BJ (cell line): ENCODE data around the gene IL1RAP. TPM values are rescaled to one million over a fixed set of nuclear protein-coding genes. Genes with fewer than 3 reads are reported as not detected.
"Not testable (repeated sequence)": the region's sequence is repeated elsewhere in the genome, so short reads cannot be mapped to it uniquely, and the experiment has no call there.

Source experiments
- CTCF ChIA-PET: fragments of 350-600 bp; formaldehyde crosslinking; extraction: SDS; loops from one replicate; lab custom pipeline; 2021; ENCODE audit warnings: antibody characterized with exemption, inconsistent platforms; lab: Yijun Ruan, JAX
- POLR2A ChIA-PET: fragments of 300-600 bp; sonication (Branson Sonifier 250); formaldehyde crosslinking; extraction: SDS; loops from one replicate; lab custom pipeline; 2021; ENCODE audit warnings: antibody characterized with exemption; lab: Charles Lee
- DNase-seq: peaks from one replicate; pipeline ENCODE4 v3.0.0-alpha.2; 2011; ENCODE audit warnings: low read depth
- H3K27me3 ChIP-seq: 2 replicates; pipeline ENCODE4 v1.6.0; 2011; ENCODE audit warnings: low read length; ENCODE audit not compliant: control insufficient read depth, insufficient read depth
- H3K36me3 ChIP-seq: 2 replicates; pipeline ENCODE4 v1.5.1; 2011; ENCODE audit warnings: low read length; ENCODE audit not compliant: control insufficient read depth, insufficient read depth
- H3K4me3 ChIP-seq: 2 replicates; pipeline ENCODE4 v1.5.1; 2011; ENCODE audit warnings: low read depth, mild to moderate bottlenecking, control low read depth, low read length
- polyA plus RNA-seq: library from polyadenylated mRNA; depleted of rRNA; stranded (reverse); fragments of >200 nt; gene quantifications from 2 replicates; pipeline ENCODE4 v1.2.3, GENCODE V29; 2011
- TF ChIP-seq, protein P1 (sequence below): IDR thresholded peaks from 2 replicates; pipeline ENCODE4 v1.5.1; 2011; ENCODE audit warnings: low read depth, mild to moderate bottlenecking, control low read depth, inconsistent platforms, low read length, moderate library complexity; ENCODE audit not compliant: insufficient read depth

Gene IL1RAP
- polyA plus RNA-seq, 1 experiment = 8.6 TPM

DNA sequence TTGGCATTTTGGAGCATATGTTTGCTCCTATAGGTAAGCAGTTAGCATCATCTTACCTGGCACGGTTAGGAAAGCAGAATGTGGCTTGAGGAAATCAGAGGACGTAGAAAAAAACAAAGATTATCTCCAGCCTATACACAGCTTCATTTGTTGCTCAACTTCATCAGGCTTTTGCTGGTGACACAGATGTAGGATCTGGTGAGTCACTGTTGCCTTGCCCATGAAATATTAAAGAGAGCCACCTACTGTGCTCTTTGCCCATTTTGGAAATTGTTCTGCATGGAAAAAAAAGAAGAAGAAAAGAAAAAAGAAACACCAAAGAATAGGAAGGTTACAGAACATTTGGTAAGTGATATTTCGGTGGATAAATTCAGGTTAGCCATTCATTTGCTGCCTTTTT lies 3.8 kb downstream of the IL1RAP start:
- Histone ChIP-seq H3K27me3 (no peaks in the 10 kb centered on the region), H3K4me3 (no peak overlapping the region), H3K36me3 (no peaks in the 10 kb centered on the region)
- ChIA-PET CTCF (no interaction called here), POLR2A (interaction anchor here (0.8 kb wide), 1 partner anchor 18 kb away, joined by 8 read pairs; no protein-coding TSS in a partner anchor)
- TF ChIP-seq, protein P1, sequence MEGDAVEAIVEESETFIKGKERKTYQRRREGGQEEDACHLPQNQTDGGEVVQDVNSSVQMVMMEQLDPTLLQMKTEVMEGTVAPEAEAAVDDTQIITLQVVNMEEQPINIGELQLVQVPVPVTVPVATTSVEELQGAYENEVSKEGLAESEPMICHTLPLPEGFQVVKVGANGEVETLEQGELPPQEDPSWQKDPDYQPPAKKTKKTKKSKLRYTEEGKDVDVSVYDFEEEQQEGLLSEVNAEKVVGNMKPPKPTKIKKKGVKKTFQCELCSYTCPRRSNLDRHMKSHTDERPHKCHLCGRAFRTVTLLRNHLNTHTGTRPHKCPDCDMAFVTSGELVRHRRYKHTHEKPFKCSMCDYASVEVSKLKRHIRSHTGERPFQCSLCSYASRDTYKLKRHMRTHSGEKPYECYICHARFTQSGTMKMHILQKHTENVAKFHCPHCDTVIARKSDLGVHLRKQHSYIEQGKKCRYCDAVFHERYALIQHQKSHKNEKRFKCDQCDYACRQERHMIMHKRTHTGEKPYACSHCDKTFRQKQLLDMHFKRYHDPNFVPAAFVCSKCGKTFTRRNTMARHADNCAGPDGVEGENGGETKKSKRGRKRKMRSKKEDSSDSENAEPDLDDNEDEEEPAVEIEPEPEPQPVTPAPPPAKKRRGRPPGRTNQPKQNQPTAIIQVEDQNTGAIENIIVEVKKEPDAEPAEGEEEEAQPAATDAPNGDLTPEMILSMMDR = 0 out of 2 replicates have a peak, but pooled peaks have one; percentile 6
- DNase-seq = no peak

DNA sequence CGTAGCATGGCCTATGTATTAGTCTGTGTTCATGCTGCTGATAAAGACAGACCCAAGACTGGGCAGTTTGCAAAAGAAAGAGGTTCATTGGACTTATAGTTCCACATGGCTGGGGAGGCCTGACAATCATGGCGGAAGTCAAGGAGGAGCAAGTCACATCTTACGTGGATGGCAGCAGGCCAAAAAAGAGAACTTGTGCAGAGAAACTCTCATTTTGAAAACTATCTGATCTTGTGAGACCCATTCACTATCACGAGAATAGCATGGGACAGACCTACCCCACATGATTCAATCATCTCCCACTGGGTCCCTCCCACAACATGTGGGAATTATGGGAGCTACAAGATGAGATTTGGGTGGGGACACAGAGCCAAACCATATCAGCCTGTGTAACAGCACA lies 4.6 kb downstream of the IL1RAP start:
- DNase-seq, H3K4me3 ChIP-seq, H3K27me3 ChIP-seq, POLR2A ChIA-PET, H3K36me3 ChIP-seq: not testable (repeated sequence)
- CTCF ChIA-PET = interaction anchor here (1.5 kb wide), 1 partner anchor 15 kb away, joined by 3 read pairs; no protein-coding TSS in a partner anchor

- CTCF ChIA-PET = interaction anchor here (1.0 to 2.0 kb wide), 3 partner anchors 14 to 178 kb away, joined by 3 to 6 read pairs (median 4); no protein-coding TSS in a partner anchor
- TF ChIP-seq, protein P1 = no peak
- no peak overlapping the region for H3K4me3 ChIP-seq
- H3K36me3 ChIP-seq = no peaks in the 10 kb centered on the region
- no peak for DNase-seq
- no peaks in the 10 kb centered on the region for H3K27me3 ChIP-seq
- POLR2A ChIA-PET = no interaction called here
Measured at GRCh38 chr3:190519886-190520285, 6.0 kb downstream of the IL1RAP start.

DNA sequence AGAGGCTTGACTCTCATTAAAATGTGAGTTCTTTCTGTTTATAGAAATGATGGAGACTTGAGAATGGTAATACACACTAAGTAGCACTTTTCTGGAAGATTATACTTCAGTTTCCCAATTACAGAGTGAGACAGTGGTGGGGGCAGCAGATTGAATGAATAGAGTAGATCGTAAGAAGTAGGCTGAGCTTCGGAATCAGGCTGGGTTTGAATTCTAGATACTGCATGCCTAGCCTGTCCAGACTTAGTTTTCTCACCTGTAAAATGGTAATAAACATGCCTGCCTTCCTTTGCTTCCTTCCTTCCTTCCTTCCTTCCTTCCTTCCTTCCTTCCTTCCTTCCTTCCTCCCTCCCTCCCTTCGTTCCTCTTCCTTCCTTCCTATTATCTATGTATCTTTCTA lies 8.1 kb downstream of the IL1RAP start:
- no peaks in the 10 kb centered on the region for H3K36me3 ChIP-seq
- CTCF ChIA-PET = interaction anchor here (2.0 kb wide), 1 partner anchor 97 kb away, joined by 6 read pairs; no protein-coding TSS in a partner anchor
- TF ChIP-seq, protein P1 = no peak
- no peaks in the 10 kb centered on the region for H3K27me3 ChIP-seq
- H3K4me3 ChIP-seq = no peak overlapping the region
- POLR2A ChIA-PET = interaction anchor here (0.7 kb wide), 1 partner anchor 806 kb away, joined by 7 read pairs; no protein-coding TSS in a partner anchor
- no peak for DNase-seq

GRCh38 chr3:190522621-190523222 lies 8.8 kb downstream of the IL1RAP start:
- ChIA-PET CTCF (no interaction called here), POLR2A (no interaction called here)
- no peak for DNase-seq
- H3K27me3 ChIP-seq = no peaks in the 10 kb centered on the region
- H3K4me3 ChIP-seq = no peak overlapping the region
- H3K36me3 ChIP-seq = no peaks in the 10 kb centered on the region
- TF ChIP-seq, protein P1 = no peak
